GM12875 (cell line): ENCODE data around the gene ZSCAN20.

Experiments used
- H3K4me3 ChIP-seq: one replicate; pipeline ENCODE4 v1.5.1; 2011; ENCODE audit warnings: low read depth, low read length, control low read depth
- CTCF ChIP-seq: IDR thresholded peaks from 2 replicates; pipeline ENCODE4 v1.5.1; 2011; ENCODE audit warnings: low read depth, mild to moderate bottlenecking, control low read depth, inconsistent platforms, low read length, moderate library complexity, borderline replicate concordance; ENCODE audit not compliant: insufficient read depth

Gene ZSCAN20

GRCh38 chr1:33472269-33472980, at the start of gene ZSCAN20:
TSS of gene ZSCAN20 (plus strand) at chr1:33472645. CDS start at chr1:33479289, 6,644 bp downstream.
- TF ChIP-seq CTCF: no peak
- H3K4me3 ChIP-seq: peak within 1 kb of the TSS; percentile 67

GRCh38 chr1:33424205-33424604, 48.2 kb upstream of the ZSCAN20 start:
- no peak for TF ChIP-seq CTCF
- H3K4me3 ChIP-seq: no peak overlapping the region

- no peak overlapping the region for H3K4me3 ChIP-seq
- no peak for TF ChIP-seq CTCF
Measured at GRCh38 chr1:33424610-33425009, 47.8 kb upstream of the ZSCAN20 start.

GRCh38 chr1:33425900-33426299, 46.5 kb upstream of the ZSCAN20 start:
- TF ChIP-seq CTCF: no peak

GRCh38 chr1:33426916-33427315, 45.5 kb upstream of the ZSCAN20 start:
- TF ChIP-seq CTCF: no peak
- no peak overlapping the region for H3K4me3 ChIP-seq

More at GRCh38 chr1:33425900-33426299, 46.5 kb upstream of the ZSCAN20 start:
- H3K4me3 ChIP-seq: no peak overlapping the region

- TF ChIP-seq CTCF: no peak
- no peak overlapping the region for H3K4me3 ChIP-seq
Measured at GRCh38 chr1:33428661-33429060, 43.8 kb upstream of the ZSCAN20 start.

- TF ChIP-seq CTCF: no peak
- H3K4me3 ChIP-seq: no peak overlapping the region
Measured at GRCh38 chr1:33429332-33429731, 43.1 kb upstream of the ZSCAN20 start.
